GM20000 (cell line): ENCODE results near the gene TES.
"Not testable (repeated sequence)": the region's sequence is repeated elsewhere in the genome, so short reads cannot be mapped to it uniquely, and the experiment has no call there.

ENCODE experiments used
- DNase-seq: peaks from one replicate; pipeline ENCODE4 v3.0.0; 2012; ENCODE audit warnings: low spot score
- TF ChIP-seq, protein P1 (sequence below): IDR thresholded peaks from 2 replicates; pipeline ENCODE4 v1.5.1; 2012; ENCODE audit warnings: mild to moderate bottlenecking, control low read depth; ENCODE audit errors: extremely low read depth, missing control alignments

The TES gene

DNA sequence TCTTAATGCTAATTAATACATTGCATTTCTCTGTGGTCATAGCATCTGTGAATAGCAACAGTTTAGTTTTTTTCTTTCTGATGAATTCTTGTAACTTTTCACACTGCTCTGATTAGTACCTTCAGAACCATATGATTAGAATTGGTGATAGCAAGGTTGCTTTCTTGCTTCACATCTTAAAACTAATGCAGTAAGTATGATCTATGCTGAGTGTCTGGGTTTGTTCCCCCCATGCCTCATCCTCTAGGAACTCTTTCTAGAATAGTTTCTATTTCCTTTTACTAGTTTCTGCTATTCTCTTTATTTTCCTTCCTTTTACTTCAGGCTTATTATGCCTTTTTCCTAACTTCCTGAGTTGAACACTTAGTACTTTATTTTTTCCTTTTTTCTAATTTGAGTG is 32.4 kb downstream of the TES start:
- TF ChIP-seq, protein P1, sequence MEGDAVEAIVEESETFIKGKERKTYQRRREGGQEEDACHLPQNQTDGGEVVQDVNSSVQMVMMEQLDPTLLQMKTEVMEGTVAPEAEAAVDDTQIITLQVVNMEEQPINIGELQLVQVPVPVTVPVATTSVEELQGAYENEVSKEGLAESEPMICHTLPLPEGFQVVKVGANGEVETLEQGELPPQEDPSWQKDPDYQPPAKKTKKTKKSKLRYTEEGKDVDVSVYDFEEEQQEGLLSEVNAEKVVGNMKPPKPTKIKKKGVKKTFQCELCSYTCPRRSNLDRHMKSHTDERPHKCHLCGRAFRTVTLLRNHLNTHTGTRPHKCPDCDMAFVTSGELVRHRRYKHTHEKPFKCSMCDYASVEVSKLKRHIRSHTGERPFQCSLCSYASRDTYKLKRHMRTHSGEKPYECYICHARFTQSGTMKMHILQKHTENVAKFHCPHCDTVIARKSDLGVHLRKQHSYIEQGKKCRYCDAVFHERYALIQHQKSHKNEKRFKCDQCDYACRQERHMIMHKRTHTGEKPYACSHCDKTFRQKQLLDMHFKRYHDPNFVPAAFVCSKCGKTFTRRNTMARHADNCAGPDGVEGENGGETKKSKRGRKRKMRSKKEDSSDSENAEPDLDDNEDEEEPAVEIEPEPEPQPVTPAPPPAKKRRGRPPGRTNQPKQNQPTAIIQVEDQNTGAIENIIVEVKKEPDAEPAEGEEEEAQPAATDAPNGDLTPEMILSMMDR = no peak
- no peak for DNase-seq

DNA sequence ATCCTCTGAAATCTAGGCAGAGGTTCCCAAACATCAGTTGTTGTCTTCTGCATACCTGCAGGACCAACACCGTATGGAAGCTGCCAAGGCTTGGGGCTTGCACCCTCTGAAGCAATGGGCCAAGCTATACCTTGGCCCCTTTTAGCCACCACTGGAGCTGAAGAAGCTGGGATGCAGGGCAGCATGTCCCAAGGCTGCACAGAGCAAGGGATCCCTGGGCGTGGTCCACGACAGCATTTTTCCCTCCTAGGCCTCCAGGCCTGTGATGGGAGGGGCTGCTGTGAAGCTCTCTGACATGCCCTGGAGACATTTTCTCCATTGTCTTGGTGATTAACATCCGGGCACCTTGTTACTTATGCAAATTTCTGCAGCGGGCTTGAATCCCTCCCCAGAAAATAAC is 34.5 kb downstream of the TES start:
- not testable (repeated sequence) for DNase-seq

DNA sequence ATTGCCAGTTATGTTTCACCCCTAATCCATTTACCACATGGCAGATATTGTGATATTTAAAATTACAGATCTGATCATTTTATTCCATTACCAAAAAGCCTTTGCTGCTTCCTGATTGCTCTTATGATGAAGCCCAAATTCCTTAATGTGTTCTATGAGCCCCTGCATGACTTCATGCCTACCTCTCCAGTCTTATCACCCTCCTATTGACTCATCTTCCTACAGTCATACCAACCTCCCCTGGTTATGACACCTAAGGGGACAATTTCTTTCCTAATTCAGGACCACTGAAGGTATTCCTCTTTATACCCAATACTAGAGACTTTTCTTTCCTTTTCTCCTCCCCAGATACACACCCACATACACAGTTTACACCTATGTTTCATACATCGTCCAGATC is 36.0 kb downstream of the TES start:
- TF ChIP-seq, protein P1 = no peak
- DNase-seq = no peak

DNA sequence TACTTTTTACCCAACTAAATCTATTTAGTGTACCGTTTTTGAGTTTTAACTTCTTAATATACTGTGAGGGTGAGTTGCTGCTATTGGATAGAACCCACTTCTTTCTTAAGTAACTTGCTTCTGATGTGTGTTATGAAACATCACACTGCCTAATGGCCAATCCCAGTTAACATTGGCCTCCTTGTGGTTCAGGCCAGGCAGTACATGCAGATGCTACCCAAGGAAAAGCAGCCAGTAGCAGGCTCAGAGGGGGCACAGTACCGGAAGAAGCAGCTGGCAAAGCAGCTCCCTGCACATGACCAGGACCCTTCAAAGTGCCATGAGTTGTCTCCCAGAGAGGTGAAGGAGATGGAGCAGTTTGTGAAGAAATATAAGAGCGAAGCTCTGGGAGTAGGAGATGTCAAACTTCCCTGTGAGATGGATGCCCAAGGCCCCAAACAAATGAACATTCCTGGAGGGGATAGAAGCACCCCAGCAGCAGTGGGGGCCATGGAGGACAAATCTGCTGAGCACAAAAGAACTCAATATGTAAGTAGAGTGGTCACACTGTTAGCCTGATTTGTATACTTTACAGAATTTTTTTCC is 39.7 kb downstream of the TES start:
- TF ChIP-seq, protein P1 = no peak
- DNase-seq = no peak

DNA sequence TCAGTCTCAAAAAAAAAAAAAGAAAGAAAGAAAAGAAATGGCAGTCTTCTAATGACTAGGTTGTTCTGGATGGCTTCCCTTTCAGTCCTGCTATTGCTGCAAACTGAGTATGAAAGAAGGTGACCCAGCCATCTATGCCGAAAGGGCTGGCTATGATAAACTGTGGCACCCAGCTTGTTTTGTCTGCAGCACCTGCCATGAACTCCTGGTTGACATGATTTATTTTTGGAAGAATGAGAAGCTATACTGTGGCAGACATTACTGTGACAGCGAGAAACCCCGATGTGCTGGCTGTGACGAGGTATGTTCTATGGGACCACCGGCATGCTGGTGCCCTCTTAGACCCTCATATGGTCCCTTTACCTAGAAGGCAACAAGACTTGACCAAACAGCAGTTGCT is 41.3 kb downstream of the TES start:
- DNase-seq = no peak
- TF ChIP-seq, protein P1 = no peak

DNA sequence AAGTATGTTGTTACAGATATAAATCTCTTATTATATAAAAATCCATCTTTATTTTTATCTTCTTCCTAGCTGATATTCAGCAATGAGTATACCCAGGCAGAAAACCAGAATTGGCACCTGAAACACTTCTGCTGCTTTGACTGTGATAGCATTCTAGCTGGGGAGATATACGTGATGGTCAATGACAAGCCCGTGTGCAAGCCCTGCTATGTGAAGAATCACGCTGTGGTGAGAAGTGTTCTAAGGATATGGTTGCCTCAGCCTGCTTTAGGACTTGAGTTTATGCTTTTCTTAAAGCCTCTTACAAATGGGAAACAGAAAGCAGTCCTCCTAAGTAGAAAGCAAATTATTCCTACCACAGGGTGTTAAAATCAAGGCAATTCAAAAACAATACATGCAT is 41.9 kb downstream of the TES start:
- TF ChIP-seq, protein P1 = no peak
- DNase-seq = no peak

DNA sequence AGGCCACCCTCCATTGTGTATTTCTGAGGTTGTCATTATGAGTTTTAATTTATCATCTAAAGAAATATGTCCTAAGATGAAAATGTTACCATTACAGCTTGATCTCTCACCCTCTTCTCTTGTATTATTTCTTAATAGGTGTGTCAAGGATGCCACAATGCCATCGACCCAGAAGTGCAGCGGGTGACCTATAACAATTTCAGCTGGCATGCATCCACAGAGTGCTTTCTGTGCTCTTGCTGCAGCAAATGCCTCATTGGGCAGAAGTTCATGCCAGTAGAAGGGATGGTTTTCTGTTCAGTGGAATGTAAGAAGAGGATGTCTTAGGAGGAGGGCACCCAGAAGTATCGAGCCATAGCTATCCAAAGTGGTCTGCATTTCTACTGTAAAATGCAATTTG is 46.8 kb downstream of the TES start:
- TF ChIP-seq, protein P1 = no peak
- DNase-seq = no peak

DNA sequence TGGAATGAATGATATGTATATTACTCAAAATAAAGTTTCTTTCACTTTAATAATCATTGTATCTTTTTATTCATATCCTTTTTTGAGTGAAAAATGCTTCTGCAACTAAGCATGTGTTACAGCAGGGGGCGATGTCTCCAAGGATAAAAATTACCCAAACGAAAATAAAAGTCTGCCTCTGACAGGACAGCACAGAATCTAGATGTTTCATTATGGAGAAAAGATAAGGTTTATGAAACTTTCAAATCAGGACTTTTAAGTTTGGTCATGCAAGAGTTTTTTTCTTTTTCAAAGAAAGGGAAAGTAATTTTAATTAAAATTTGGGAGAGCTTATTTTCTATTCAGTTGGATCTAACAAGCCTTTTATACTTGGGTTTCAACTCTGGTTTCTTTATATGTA is 48.4 kb downstream of the TES start:
- TF ChIP-seq, protein P1 = no peak
- DNase-seq = peak; percentile 30
